OCI-LY7 (cell line): ENCODE measurements around the gene NCL.

Source experiments
- EZH2phosphoT487 ChIP-seq: fragments of 200-600 bp; sonication (generic); IDR thresholded peaks from 2 replicates; pipeline ENCODE4 v1.6.1; 2018; ENCODE audit warnings: low read depth, borderline replicate concordance, mild to moderate bottlenecking, mixed run types, antibody characterized with exemption, low read length, moderate library complexity, mixed read lengths
- TF ChIP-seq, protein P1 (sequence below): fragments of 200-600 bp; sonication (generic); conservative IDR thresholded peaks from 2 replicates; pipeline ENCODE4 v1.5.1; 2014; ENCODE audit warnings: mild to moderate bottlenecking, antibody characterized with exemption, low read length, moderate library complexity, mixed read lengths

DNA sequence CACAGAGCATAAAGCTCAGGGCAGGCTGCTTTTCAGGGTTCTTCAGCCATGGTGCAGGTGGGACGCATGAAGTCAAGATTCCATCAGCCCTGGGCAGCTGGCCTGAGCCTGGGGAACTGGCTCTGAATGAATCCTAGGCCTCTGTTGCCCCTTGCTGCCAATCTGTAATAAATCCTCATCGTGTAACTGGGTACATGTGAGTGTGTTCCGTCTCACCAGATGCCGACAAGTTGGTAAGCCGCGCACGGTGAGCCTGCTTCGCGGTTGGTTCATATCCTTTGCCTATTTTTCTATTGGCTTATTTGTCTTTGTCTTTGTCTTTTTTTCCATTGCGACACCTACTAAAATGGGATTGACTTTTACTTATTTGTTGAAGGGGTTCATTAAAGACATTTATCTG is 41.1 kb downstream of the NCL start:
- TF ChIP-seq, protein P1, sequence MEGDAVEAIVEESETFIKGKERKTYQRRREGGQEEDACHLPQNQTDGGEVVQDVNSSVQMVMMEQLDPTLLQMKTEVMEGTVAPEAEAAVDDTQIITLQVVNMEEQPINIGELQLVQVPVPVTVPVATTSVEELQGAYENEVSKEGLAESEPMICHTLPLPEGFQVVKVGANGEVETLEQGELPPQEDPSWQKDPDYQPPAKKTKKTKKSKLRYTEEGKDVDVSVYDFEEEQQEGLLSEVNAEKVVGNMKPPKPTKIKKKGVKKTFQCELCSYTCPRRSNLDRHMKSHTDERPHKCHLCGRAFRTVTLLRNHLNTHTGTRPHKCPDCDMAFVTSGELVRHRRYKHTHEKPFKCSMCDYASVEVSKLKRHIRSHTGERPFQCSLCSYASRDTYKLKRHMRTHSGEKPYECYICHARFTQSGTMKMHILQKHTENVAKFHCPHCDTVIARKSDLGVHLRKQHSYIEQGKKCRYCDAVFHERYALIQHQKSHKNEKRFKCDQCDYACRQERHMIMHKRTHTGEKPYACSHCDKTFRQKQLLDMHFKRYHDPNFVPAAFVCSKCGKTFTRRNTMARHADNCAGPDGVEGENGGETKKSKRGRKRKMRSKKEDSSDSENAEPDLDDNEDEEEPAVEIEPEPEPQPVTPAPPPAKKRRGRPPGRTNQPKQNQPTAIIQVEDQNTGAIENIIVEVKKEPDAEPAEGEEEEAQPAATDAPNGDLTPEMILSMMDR: no peak
- no peak for TF ChIP-seq EZH2phosphoT487
